ENCODE measurements around the gene MXRA8.
"Not testable (repeated sequence)": the region's sequence is repeated elsewhere in the genome, so short reads cannot be mapped to it uniquely, and the experiment has no call there.

The MXRA8 gene

DNA sequence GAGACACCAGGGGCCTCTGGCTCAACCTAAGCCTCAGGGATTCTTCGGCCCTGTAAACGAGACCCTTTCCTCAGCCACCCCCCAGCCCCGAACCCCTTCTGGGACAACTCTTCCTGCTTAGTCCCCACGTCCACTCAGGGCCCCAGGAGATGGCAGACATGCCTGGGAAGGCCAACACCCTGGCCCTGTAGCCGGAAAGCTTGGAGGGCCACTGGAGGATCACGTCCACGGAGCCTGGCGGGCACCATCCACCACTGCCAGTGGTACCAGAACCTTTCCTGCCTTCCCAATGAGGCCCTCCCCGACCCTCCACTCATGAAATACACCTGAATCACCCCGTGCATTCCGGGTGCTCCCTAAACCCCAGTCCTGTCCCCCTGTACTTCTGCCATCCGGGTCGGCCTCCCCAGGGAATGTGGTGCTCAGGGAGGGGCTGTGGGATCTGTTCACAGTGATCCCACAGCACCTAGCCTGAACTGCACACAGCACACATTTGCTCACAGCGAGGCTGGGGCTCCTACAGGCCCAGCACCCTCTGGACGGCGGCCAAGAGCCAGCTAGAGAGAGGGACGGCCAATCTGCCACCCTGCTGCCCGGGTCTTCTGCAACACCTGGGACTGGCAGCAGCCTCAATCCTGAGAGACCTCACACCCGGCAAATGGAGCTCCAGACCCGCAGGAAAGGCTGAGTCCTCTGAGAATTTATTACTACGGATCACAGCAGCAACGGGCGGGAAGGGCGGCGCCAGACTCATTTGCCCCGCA is 14.9 kb upstream of the MXRA8 start:
- Histone ChIP-seq H3K27me3 (ENCODE audit: low read depth, low read length) (no peaks in the 10 kb centered on the region), H3K36me3 (ENCODE audit: control insufficient read depth in 1 of 2, insufficient read depth in 2 of 2, low read length in 2 of 2) (peaks cover 0 to 12% of the 10 kb centered on the region in 2 donors), H3K4me3 (ENCODE audit: low read depth in 1 of 2, low read length in 2 of 2) (no peak overlapping the region), H3K27ac (ENCODE audit: low read length) (no peak overlapping the region), H3K9me3 (ENCODE audit: control insufficient read depth in 1 of 2, low read length in 2 of 2) (no peaks in the 10 kb centered on the region), H3K4me1 (ENCODE audit: control insufficient read depth in 1 of 2, insufficient read depth in 2 of 2, low read length in 2 of 2) (peaks cover 6 to 39% of the 10 kb centered on the region in 2 donors)

DNA sequence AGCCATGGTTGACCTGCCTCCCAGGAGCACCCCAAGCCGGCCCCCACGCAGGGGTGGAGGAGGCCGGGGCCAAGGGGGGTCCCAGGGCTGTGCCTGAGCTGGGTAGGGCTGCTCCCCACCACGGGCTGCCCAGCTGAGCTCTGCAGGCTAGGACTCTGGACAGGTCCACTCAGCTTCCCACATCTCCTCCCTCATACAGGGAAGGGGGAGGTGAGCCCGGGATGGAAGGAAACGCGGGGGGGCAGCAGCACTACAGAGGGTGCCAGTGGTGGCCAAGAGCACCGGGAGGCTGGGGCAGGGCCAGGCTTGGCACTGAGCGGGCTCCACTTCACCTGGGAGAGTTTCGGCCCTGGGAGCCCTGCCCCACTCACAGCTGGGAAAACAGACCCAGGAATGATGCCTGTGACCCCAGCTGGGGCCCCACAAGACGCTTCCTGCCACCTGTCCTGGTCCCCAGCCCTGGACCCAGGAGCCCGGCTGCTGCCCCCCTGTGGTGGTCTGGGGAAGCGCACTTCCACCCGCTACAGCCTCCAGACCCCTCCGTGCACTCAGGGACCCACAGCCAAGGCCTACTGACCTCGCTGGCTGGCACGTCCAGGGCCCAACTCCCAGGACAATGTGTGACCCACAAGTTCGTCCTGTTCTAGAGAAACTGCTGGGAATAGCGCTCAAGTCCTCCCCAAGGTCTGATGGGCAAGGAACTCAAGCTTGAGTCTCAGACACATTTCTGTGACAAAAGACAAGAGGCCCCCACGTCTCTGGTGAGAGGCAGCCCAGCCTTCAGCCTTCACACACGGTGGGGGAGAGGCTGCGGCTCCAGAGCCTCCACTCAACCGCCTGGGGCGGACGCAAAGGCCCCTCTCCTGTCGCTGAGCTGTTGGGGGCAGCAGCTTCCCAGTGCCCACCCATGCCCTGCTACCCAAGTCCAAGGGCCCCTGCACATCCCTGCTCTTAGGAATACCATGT is 13.7 kb upstream of the MXRA8 start:
- Histone ChIP-seq H3K36me3 (ENCODE audit: control insufficient read depth in 1 of 2, insufficient read depth in 2 of 2, low read length in 2 of 2) (peaks cover 0 to 12% of the 10 kb centered on the region in 2 donors), H3K4me1 (ENCODE audit: control insufficient read depth in 1 of 2, insufficient read depth in 2 of 2, low read length in 2 of 2) (peaks cover 6 to 39% of the 10 kb centered on the region in 2 donors), H3K4me3 (ENCODE audit: low read depth in 1 of 2, low read length in 2 of 2) (no peak overlapping the region), H3K9me3 (ENCODE audit: control insufficient read depth in 1 of 2, low read length in 2 of 2) (no peaks in the 10 kb centered on the region), H3K27me3 (ENCODE audit: low read depth, low read length) (no peaks in the 10 kb centered on the region), H3K27ac (ENCODE audit: low read length) (no peak overlapping the region)

GRCh38 chr1:1371364-1371745 is 13.0 kb upstream of the MXRA8 start:
- no peaks in the 10 kb centered on the region for H3K9me3 ChIP-seq (ENCODE audit: control insufficient read depth in 1 of 2, low read length in 2 of 2)
- no peak overlapping the region for H3K4me3 ChIP-seq (ENCODE audit: low read depth in 1 of 2, low read length in 2 of 2)
- H3K36me3 ChIP-seq (ENCODE audit: control insufficient read depth in 1 of 2, insufficient read depth in 2 of 2, low read length in 2 of 2) = peaks cover 0 to 12% of the 10 kb centered on the region in 2 donors
- H3K27me3 ChIP-seq (ENCODE audit: low read depth, low read length) = no peaks in the 10 kb centered on the region
- peaks cover 6 to 39% of the 10 kb centered on the region in 2 donors for H3K4me1 ChIP-seq (ENCODE audit: control insufficient read depth in 1 of 2, insufficient read depth in 2 of 2, low read length in 2 of 2)
- H3K27ac ChIP-seq (ENCODE audit: low read length) = no peak overlapping the region

DNA sequence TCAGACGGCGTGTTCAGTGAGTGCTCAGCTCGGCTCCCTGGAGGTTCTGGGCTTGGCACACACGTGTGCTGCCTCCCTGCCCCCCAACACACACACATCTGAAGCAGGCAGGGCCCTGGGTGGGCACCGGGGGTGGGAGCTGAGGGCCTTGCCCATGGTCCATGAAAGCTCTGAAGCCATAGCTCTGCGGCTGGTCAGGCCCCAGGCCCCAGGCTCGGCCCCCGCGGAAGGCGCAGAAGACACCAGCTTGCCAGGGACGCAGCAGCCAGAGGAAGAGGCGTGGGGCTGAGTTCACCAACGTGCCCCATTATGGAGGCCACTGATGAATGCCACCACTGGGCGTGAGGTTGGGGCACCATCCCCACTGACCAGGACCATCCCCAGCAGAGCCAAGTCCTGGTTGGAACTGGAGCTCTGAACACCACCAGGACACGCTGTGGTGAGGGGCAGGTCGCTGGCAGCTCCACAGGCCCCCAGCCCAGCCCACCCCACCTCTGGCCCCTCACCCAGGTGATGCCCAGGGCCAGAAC is 12.5 kb upstream of the MXRA8 start:
- Histone ChIP-seq H3K9me3 (ENCODE audit: control insufficient read depth in 1 of 2, low read length in 2 of 2) (no peaks in the 10 kb centered on the region), H3K4me1 (ENCODE audit: control insufficient read depth in 1 of 2, insufficient read depth in 2 of 2, low read length in 2 of 2) (peaks cover 6 to 34% of the 10 kb centered on the region in 2 donors), H3K4me3 (ENCODE audit: low read depth in 1 of 2, low read length in 2 of 2) (no peak overlapping the region), H3K36me3 (ENCODE audit: control insufficient read depth in 1 of 2, insufficient read depth in 2 of 2, low read length in 2 of 2) (peaks cover 0 to 12% of the 10 kb centered on the region in 2 donors), H3K27me3 (ENCODE audit: low read depth, low read length) (no peaks in the 10 kb centered on the region), H3K27ac (ENCODE audit: low read length) (no peak overlapping the region)

GRCh38 chr1:1370094-1370493 is 11.7 kb upstream of the MXRA8 start:
- Histone ChIP-seq H3K4me1 (ENCODE audit: control insufficient read depth in 1 of 2, insufficient read depth in 2 of 2, low read length in 2 of 2) (peaks cover 6 to 33% of the 10 kb centered on the region in 2 donors), H3K36me3 (ENCODE audit: control insufficient read depth in 1 of 2, insufficient read depth in 2 of 2, low read length in 2 of 2) (peaks cover 0 to 12% of the 10 kb centered on the region in 2 donors)
- not testable (repeated sequence) for H3K27ac ChIP-seq (ENCODE audit: low read length); H3K9me3 ChIP-seq (ENCODE audit: control insufficient read depth in 1 of 2, low read length in 2 of 2); H3K27me3 ChIP-seq (ENCODE audit: low read depth, low read length); H3K4me3 ChIP-seq (ENCODE audit: low read depth in 1 of 2, low read length in 2 of 2)

DNA sequence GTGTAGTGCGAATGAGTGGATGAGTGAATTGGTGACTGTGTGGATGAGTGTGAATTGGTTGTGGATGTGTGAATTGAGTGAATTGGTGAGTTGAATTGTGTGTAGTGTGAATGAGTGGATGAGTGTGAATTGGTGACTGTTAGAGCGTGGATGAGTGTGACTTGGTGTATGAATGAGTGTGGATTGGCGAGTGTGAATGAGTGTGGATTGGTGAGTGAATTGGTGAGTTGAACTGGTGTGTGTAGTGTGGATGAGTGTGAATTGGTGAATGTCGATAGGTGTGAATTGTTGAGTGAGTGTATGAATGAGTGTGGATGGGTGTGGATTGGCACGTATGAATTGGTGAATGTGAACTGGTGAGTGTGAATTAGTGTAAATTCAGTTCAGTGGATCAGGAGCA is 9.0 kb upstream of the MXRA8 start:
- no peaks in the 10 kb centered on the region for H3K9me3 ChIP-seq (ENCODE audit: control insufficient read depth in 1 of 2, low read length in 2 of 2)
- H3K27ac ChIP-seq (ENCODE audit: low read length) = no peak overlapping the region
- no peaks in the 10 kb centered on the region for H3K36me3 ChIP-seq (ENCODE audit: control insufficient read depth in 1 of 2, insufficient read depth in 2 of 2, low read length in 2 of 2)
- no peak overlapping the region for H3K4me3 ChIP-seq (ENCODE audit: low read depth in 1 of 2, low read length in 2 of 2)
- peaks cover 0 to 12% of the 10 kb centered on the region in 2 donors for H3K4me1 ChIP-seq (ENCODE audit: control insufficient read depth in 1 of 2, insufficient read depth in 2 of 2, low read length in 2 of 2)
- H3K27me3 ChIP-seq (ENCODE audit: low read depth, low read length) = no peaks in the 10 kb centered on the region

GRCh38 chr1:1366699-1367066 is 8.3 kb upstream of the MXRA8 start:
- H3K9me3 ChIP-seq (ENCODE audit: control insufficient read depth in 1 of 2, low read length in 2 of 2) = no peaks in the 10 kb centered on the region
- no peaks in the 10 kb centered on the region for H3K36me3 ChIP-seq (ENCODE audit: control insufficient read depth in 1 of 2, insufficient read depth in 2 of 2, low read length in 2 of 2)
- H3K27me3 ChIP-seq (ENCODE audit: low read depth, low read length) = no peaks in the 10 kb centered on the region
- peaks cover 0 to 8% of the 10 kb centered on the region in 2 donors for H3K4me1 ChIP-seq (ENCODE audit: control insufficient read depth in 1 of 2, insufficient read depth in 2 of 2, low read length in 2 of 2)
- no peak overlapping the region for H3K27ac ChIP-seq (ENCODE audit: low read length)
- no peak overlapping the region for H3K4me3 ChIP-seq (ENCODE audit: low read depth in 1 of 2, low read length in 2 of 2)

GRCh38 chr1:1365875-1366698 is 7.7 kb upstream of the MXRA8 start:
- no peaks in the 10 kb centered on the region for H3K27me3 ChIP-seq (ENCODE audit: low read depth, low read length)
- H3K27ac ChIP-seq (ENCODE audit: low read length) = no peak overlapping the region
- H3K4me1 ChIP-seq (ENCODE audit: control insufficient read depth in 1 of 2, insufficient read depth in 2 of 2, low read length in 2 of 2) = peaks cover 1 to 6% of the 10 kb centered on the region in 2 donors
- no peaks in the 10 kb centered on the region for H3K9me3 ChIP-seq (ENCODE audit: control insufficient read depth in 1 of 2, low read length in 2 of 2)
- H3K4me3 ChIP-seq (ENCODE audit: low read depth in 1 of 2, low read length in 2 of 2) = no peak overlapping the region
- no peaks in the 10 kb centered on the region for H3K36me3 ChIP-seq (ENCODE audit: control insufficient read depth in 1 of 2, insufficient read depth in 2 of 2, low read length in 2 of 2)

- Histone ChIP-seq H3K27ac (ENCODE audit: low read length) (no peak overlapping the region), H3K4me1 (ENCODE audit: control insufficient read depth in 1 of 2, insufficient read depth in 2 of 2, low read length in 2 of 2) (peaks cover 6 to 20% of the 10 kb centered on the region in 2 donors), H3K4me3 (ENCODE audit: low read depth in 1 of 2, low read length in 2 of 2) (no peak overlapping the region), H3K9me3 (ENCODE audit: control insufficient read depth in 1 of 2, low read length in 2 of 2) (no peaks in the 10 kb centered on the region), H3K36me3 (ENCODE audit: control insufficient read depth in 1 of 2, insufficient read depth in 2 of 2, low read length in 2 of 2) (no peaks in the 10 kb centered on the region), H3K27me3 (ENCODE audit: low read depth, low read length) (no peaks in the 10 kb centered on the region)
Measured at GRCh38 chr1:1364266-1364665, 5.9 kb upstream of the MXRA8 start.

DNA sequence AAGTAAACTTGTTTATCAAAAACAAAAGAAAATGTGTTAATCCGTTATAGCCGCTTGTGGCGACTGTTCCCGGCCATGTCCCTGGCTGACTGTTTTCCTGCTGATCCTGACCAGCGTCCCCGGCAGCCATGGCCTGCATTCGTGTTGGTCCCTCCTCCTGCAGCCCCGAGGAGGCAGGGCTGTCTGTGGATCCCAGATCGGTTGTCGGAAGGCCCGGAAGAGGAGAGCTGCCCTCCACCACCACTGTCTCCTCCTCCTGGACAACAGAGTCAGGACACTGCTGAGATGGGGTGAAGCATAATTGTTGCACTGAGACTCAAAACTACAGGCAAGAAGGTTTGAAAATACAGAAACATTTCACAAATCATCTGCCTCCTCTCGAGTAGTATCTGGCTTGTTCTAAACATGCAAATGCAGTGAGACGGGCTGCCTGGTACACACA is 3.6 kb upstream of the MXRA8 start:
- Histone ChIP-seq H3K27me3 (ENCODE audit: low read depth, low read length) (no peaks in the 10 kb centered on the region), H3K4me1 (ENCODE audit: control insufficient read depth in 1 of 2, insufficient read depth in 2 of 2, low read length in 2 of 2) (peaks cover 6 to 29% of the 10 kb centered on the region in 2 donors), H3K4me3 (ENCODE audit: low read depth in 1 of 2, low read length in 2 of 2) (no peak overlapping the region), H3K9me3 (ENCODE audit: control insufficient read depth in 1 of 2, low read length in 2 of 2) (no peaks in the 10 kb centered on the region), H3K36me3 (ENCODE audit: control insufficient read depth in 1 of 2, insufficient read depth in 2 of 2, low read length in 2 of 2) (no peaks in the 10 kb centered on the region), H3K27ac (ENCODE audit: low read length) (peak overlapping the region; percentile 69)
